Ovary (tissue), 9 donors: ENCODE data around the gene ARHGAP45. TPM values are rescaled to one million over a fixed set of nuclear protein-coding genes. Genes with fewer than 3 reads are reported as not detected.

Source experiments
- DNase-seq, 5 donors: peaks; one replicate each; pipeline ENCODE4 v3.0.0-alpha.2; 2019 to 2020
- H3K27ac ChIP-seq, 2 donors: fragments of 200-600 bp; one replicate each; pipeline versions ENCODE4 v1.5.1 to v1.8.0; 2019 to 2022
- H3K27me3 ChIP-seq: fragments of 200-600 bp; one replicate; pipeline ENCODE4 v1.8.0; 2022
- H3K36me3 ChIP-seq: fragments of 200-600 bp; sonication (generic); one replicate; pipeline ENCODE4 v1.5.1; 2019
- H3K4me1 ChIP-seq: one replicate; pipeline ENCODE4 v1.8.1; 2013; ENCODE audit warnings: mild to moderate bottlenecking, moderate library complexity; ENCODE audit not compliant: insufficient read depth
- H3K4me3 ChIP-seq: fragments of 200-600 bp; sonication (generic); one replicate; pipeline ENCODE4 v1.5.1; 2017
- H3K9me3 ChIP-seq, 2 donors: fragments of 200-600 bp in 1 of 2; sonication (generic) in 1 of 2; one replicate each; pipeline versions ENCODE4 v1.5.1 to v1.8.1; 2013 to 2019; ENCODE audit warnings: mild to moderate bottlenecking in 1 of 2, moderate library complexity in 1 of 2
- CTCF ChIP-seq, 3 donors: fragments of 450-650 bp in 2 of 3; fragments of 200-600 bp in 1 of 3; IDR thresholded peaks; one replicate each; pipeline versions ENCODE4 v1.5.1 to v1.8.0; 2016 to 2022; ENCODE audit warnings: antibody characterized with exemption in 3 of 3, mild to moderate bottlenecking in 1 of 3
- EP300 ChIP-seq: sonication (generic); formaldehyde crosslinking; IDR thresholded peaks from one replicate; pipeline ENCODE4 v1.6.1; 2017; ENCODE audit warnings: antibody characterized with exemption
- POLR2A ChIP-seq: fragments of 450-650 bp; IDR thresholded peaks from one replicate; pipeline ENCODE4 v1.6.1; 2017; ENCODE audit warnings: antibody characterized with exemption, mild to moderate bottlenecking, moderate library complexity
- WGBS, 3 donors: extraction: QIAGEN DNeasy Blood & Tissue Kit in 1 of 3; methylation state at CpG; one replicate each; pipeline versions ENCODE4 v1.1.5 to v1.1.7; 2013 to 2017; 5-methylcytosine and 5-hydroxymethylcytosine counted together
- intact Hi-C, 4 donors: fragments of 100-400 bp; cut with DNase I; formaldehyde crosslinking; loops; one replicate each; pipeline versions ENCODE4 v1.11.0 to v1.15.1; 2022 to 2023
- polyA plus RNA-seq, 2 donors: library from polyadenylated mRNA; stranded (reverse); fragments of 200-250 nt in 1 of 2; fragments of 350-450 nt in 1 of 2; fragmentation: Illumina TruSeq in 1 of 2; extraction: RNeasy Lipid Tissue Mini Kit (QIAGEN cat#74804) in 1 of 2; gene quantifications; one replicate each; pipeline ENCODE4 v1.2.3, GENCODE V29; 2013 to 2014
- total RNA-seq, 7 donors: library from RNA; depleted of rRNA in 2 of 7; stranded (reverse); fragments of >200 nt in 2 of 7; fragmentation: NEBNext Ultra II Directional in 3 of 7; extraction: Animal tissue kit (Norgen Biotek cat#: 25700) in 3 of 7; gene quantifications; one replicate each; pipeline versions ENCODE4 v1.1.0 to v1.2.4, GENCODE V29; 2016 to 2023
- donor health status: DM: no; HTN: no; CAD: no; lungs with moderate emphysema.
- donor health status: DM: no; HTN: no; CAD: no.
- donor health status: Bipolar disorder and iron deficiency.
- donor health status: DM: yes; HTN: yes; CAD: no.
- donor health status: DM: no; HTN: no; CAD: no.
- donor health status: DM: yes; HTN: yes; CAD: no.

The ARHGAP45 gene
- total and polyA plus RNA-seq, 9 donors, result 1.0 to 10.6 (median 7.0) TPM

- no peaks in the 10 kb centered on the region for H3K9me3 ChIP-seq
- DNase-seq, result no peak
- H3K36me3 ChIP-seq, result no peaks in the 10 kb centered on the region
- intact Hi-C loops, result no loop called here
- WGBS, 3 donors, result 53 to 65% (median 61%) methylated on average over 21 of the region's 21 CpGs
- H3K27me3 ChIP-seq, result no peaks in the 10 kb centered on the region
- TF ChIP-seq EP300 (no peak), POLR2A (no peak), CTCF (IDR thresholded peaks at IDR 0.05) (no peak)
- no peak overlapping the region for H3K27ac ChIP-seq
- H3K4me3 ChIP-seq, result no peak overlapping the region
- peaks cover 4% of the 10 kb centered on the region for H3K4me1 ChIP-seq
Observed at GRCh38 chr19:1086613-1087012, 19.6 kb downstream of the ARHGAP45 start.

GRCh38 chr19:1087813-1088415, 20.9 kb downstream of the ARHGAP45 start:
- Histone ChIP-seq H3K27ac (no peak overlapping the region), H3K4me3 (no peak overlapping the region), H3K9me3 (no peaks in the 10 kb centered on the region), H3K27me3 (no peaks in the 10 kb centered on the region), H3K36me3 (no peaks in the 10 kb centered on the region), H3K4me1 (no peaks in the 10 kb centered on the region)
- DNase-seq, result no peak
- intact Hi-C loops, result no loop called here
- 63 to 74% (median 72%) methylated on average over 27 of the region's 27 CpGs for WGBS, 3 donors
- TF ChIP-seq POLR2A (no peak), EP300 (no peak), CTCF (IDR thresholded peaks at IDR 0.05) (no peak)

GRCh38 chr19:1088416-1089010, 21.5 kb downstream of the ARHGAP45 start:
- DNase-seq, result no peak
- Histone ChIP-seq H3K4me1 (no peaks in the 10 kb centered on the region), H3K9me3 (no peaks in the 10 kb centered on the region), H3K4me3 (no peak overlapping the region), H3K36me3 (no peaks in the 10 kb centered on the region), H3K27me3 (no peaks in the 10 kb centered on the region), H3K27ac (no peak overlapping the region)
- TF ChIP-seq EP300 (no peak), CTCF (IDR thresholded peaks at IDR 0.05) (no peak), POLR2A (no peak)
- WGBS, 3 donors, result 78 to 90% (median 86%) methylated on average over 27 of the region's 27 CpGs
- intact Hi-C loops, result no loop called here

GRCh38 chr19:1089126-1089771, 22.3 kb downstream of the ARHGAP45 start:
- Histone ChIP-seq H3K36me3 (no peaks in the 10 kb centered on the region), H3K4me3 (no peak overlapping the region), H3K27me3 (no peaks in the 10 kb centered on the region), H3K9me3 (no peaks in the 10 kb centered on the region), H3K4me1 (peaks cover 5% of the 10 kb centered on the region), H3K27ac (no peak overlapping the region)
- intact Hi-C loops, result no loop called here
- TF ChIP-seq EP300 (no peak), CTCF (IDR thresholded peaks at IDR 0.05) (no peak)
- no peak for DNase-seq
- 92 to 93% (median 93%) methylated on average over 31 to 32 of the region's 32 CpGs for WGBS, 3 donors
